Urinary bladder (tissue), 4 donors: ENCODE results near the gene CMTM2. TPM values are rescaled to one million over a fixed set of nuclear protein-coding genes. Genes with fewer than 3 reads are reported as not detected.
A peak's percentile ranks its signal among the peaks of the same experiment; 100 is the strongest.

Experiments
- DNase-seq: peaks from one replicate; pipeline ENCODE4 v3.0.0-alpha.2; 2015; ENCODE audit errors: extremely low spot score
- H3K27ac ChIP-seq: one replicate; pipeline ENCODE4 v1.5.1; 2013; ENCODE audit warnings: low read depth, mild to moderate bottlenecking, moderate library complexity
- H3K36me3 ChIP-seq: one replicate; pipeline ENCODE4 v1.6.1; 2013; ENCODE audit warnings: mild to moderate bottlenecking, moderate library complexity; ENCODE audit not compliant: insufficient read depth
- H3K4me1 ChIP-seq: one replicate; pipeline ENCODE4 v1.6.1; 2013; ENCODE audit warnings: mild to moderate bottlenecking, moderate library complexity; ENCODE audit not compliant: insufficient read depth
- H3K4me3 ChIP-seq: one replicate; pipeline ENCODE4 v1.5.1; 2013; ENCODE audit warnings: low read depth, low read length
- WGBS: extraction: QIAGEN DNeasy Blood & Tissue Kit; methylation state at CpG from one replicate; pipeline ENCODE4 v1.1.7; 2013; 5-methylcytosine and 5-hydroxymethylcytosine counted together
- polyA plus RNA-seq: library from polyadenylated mRNA; stranded (reverse); fragments of 200-250 nt; gene quantifications from one replicate; pipeline ENCODE4 v1.2.3, GENCODE V29; 2013
- total RNA-seq: library from RNA; depleted of rRNA; stranded (reverse); fragments of >200 nt; gene quantifications from one replicate; pipeline ENCODE4 v1.2.3, GENCODE V29; 2014
- donor health status: healthy with polysubstance abuse.
- donor health status: healthy.

Gene CMTM2
- total and polyA plus RNA-seq, 2 donors: not detected

- DNase-seq: no peak
- Histone ChIP-seq H3K27ac (no peak overlapping the region), H3K36me3 (no peaks in the 10 kb centered on the region), H3K4me3 (no peak overlapping the region), H3K4me1 (no peaks in the 10 kb centered on the region)
- 75% methylated on average over 3 of the region's 3 CpGs for WGBS
Measured at GRCh38 chr16:66598111-66598510, 18.8 kb downstream of the CMTM2 start.

GRCh38 chr16:66599726-66600125 is 20.5 kb downstream of the CMTM2 start:
- H3K36me3 ChIP-seq: no peaks in the 10 kb centered on the region
- no peak overlapping the region for H3K4me3 ChIP-seq
- no peaks in the 10 kb centered on the region for H3K4me1 ChIP-seq
- H3K27ac ChIP-seq: no peak overlapping the region
- WGBS: 91% methylated on average over 4 of the region's 4 CpGs
- no peak for DNase-seq

GRCh38 chr16:66600477-66600876 is 21.2 kb downstream of the CMTM2 start:
- H3K36me3 ChIP-seq: no peaks in the 10 kb centered on the region
- H3K4me3 ChIP-seq: no peak overlapping the region
- no peak overlapping the region for H3K27ac ChIP-seq
- WGBS: 98% methylated on average over 1 of the region's 1 CpG
- no peaks in the 10 kb centered on the region for H3K4me1 ChIP-seq
- DNase-seq: no peak

- H3K27ac ChIP-seq: no peak overlapping the region
- H3K36me3 ChIP-seq: no peaks in the 10 kb centered on the region
- no peak for DNase-seq
- no peak overlapping the region for H3K4me3 ChIP-seq
- WGBS: 96% methylated on average over 5 of the region's 5 CpGs
- no peaks in the 10 kb centered on the region for H3K4me1 ChIP-seq
Measured at GRCh38 chr16:66601471-66601870, 22.2 kb downstream of the CMTM2 start.

GRCh38 chr16:66603537-66604375 is 24.5 kb downstream of the CMTM2 start:
- peak; percentile 57 for DNase-seq
- WGBS: 6% methylated on average over 32 of the region's 32 CpGs
- Histone ChIP-seq H3K4me1 (no peaks in the 10 kb centered on the region), H3K27ac (peak overlapping the region; percentile 70), H3K36me3 (no peaks in the 10 kb centered on the region), H3K4me3 (peak overlapping the region; percentile 74)

GRCh38 chr16:66604376-66605176 is 25.3 kb downstream of the CMTM2 start, which contains the start of gene CMTM3:
CMTM3 (plus strand) TSS chr16:66604704; CDS start chr16:66604806, 102 bp downstream.
- no peaks in the 10 kb centered on the region for H3K36me3 ChIP-seq
- peak within 1 kb of the TSS; percentile 74 for H3K4me3 ChIP-seq
- WGBS: under 1% methylated on average over 96 of the region's 96 CpGs
- H3K27ac ChIP-seq: peak within 1 kb of the TSS; percentile 83
- H3K4me1 ChIP-seq: no peaks in the 10 kb centered on the region
- DNase-seq: peak; percentile 55

- Histone ChIP-seq H3K4me1 (no peaks in the 10 kb centered on the region), H3K27ac (peak overlapping the region; percentile 83), H3K4me3 (peak overlapping the region; percentile 74), H3K36me3 (no peaks in the 10 kb centered on the region)
- WGBS: 3% methylated on average over 61 of the region's 61 CpGs
- no peak for DNase-seq
Measured at GRCh38 chr16:66605177-66605978, 26.1 kb downstream of the CMTM2 start.

GRCh38 chr16:66605979-66606751 is 26.9 kb downstream of the CMTM2 start:
- Histone ChIP-seq H3K4me3 (peak overlapping the region; percentile 74), H3K4me1 (no peaks in the 10 kb centered on the region)

GRCh38 chr16:66608241-66609138 is 29.2 kb downstream of the CMTM2 start:
- Histone ChIP-seq H3K27ac (no peak overlapping the region), H3K4me3 (no peak overlapping the region), H3K36me3 (no peaks in the 10 kb centered on the region), H3K4me1 (no peaks in the 10 kb centered on the region)
- DNase-seq: no peak
- WGBS: 37% methylated on average over 17 of the region's 17 CpGs

More at GRCh38 chr16:66605979-66606751, 26.9 kb downstream of the CMTM2 start:
- WGBS: 57% methylated on average over 10 of the region's 10 CpGs
- Histone ChIP-seq H3K36me3 (no peaks in the 10 kb centered on the region), H3K27ac (peak overlapping the region; percentile 83)
- no peak for DNase-seq

GRCh38 chr16:66609139-66609510 is 29.9 kb downstream of the CMTM2 start:
- no peak for DNase-seq
- Histone ChIP-seq H3K36me3 (no peaks in the 10 kb centered on the region), H3K4me3 (no peak overlapping the region), H3K4me1 (no peaks in the 10 kb centered on the region), H3K27ac (no peak overlapping the region)
- WGBS: 80% methylated on average over 12 of the region's 12 CpGs

GRCh38 chr16:66610111-66610820 is 31.0 kb downstream of the CMTM2 start:
- no peaks in the 10 kb centered on the region for H3K4me1 ChIP-seq
- WGBS: 89% methylated on average over 14 of the region's 14 CpGs
- no peaks in the 10 kb centered on the region for H3K36me3 ChIP-seq
- no peak overlapping the region for H3K27ac ChIP-seq
- no peak overlapping the region for H3K4me3 ChIP-seq
- no peak for DNase-seq
